Mammary epithelial cell (primary cell): ENCODE results near the gene LIPA.

ENCODE experiments used
- EZH2 ChIP-seq: IDR thresholded peaks from 2 replicates; pipeline ENCODE4 v1.6.1; 2012; ENCODE audit warnings: low read length, inconsistent platforms, borderline replicate concordance
- TF ChIP-seq, protein P1 (sequence below), 2 donors: IDR thresholded peaks in 1 of 2; conservative IDR thresholded peaks in 1 of 2; 2 replicates each; pipeline ENCODE4 v1.5.1; 2011 to 2012; ENCODE audit warnings: inconsistent platforms in 2 of 2, low read length in 2 of 2, mild to moderate bottlenecking in 2 of 2, control low read depth in 1 of 2, low read depth in 1 of 2; ENCODE audit not compliant: insufficient read depth in 1 of 2; ENCODE audit errors: extremely low read depth in 1 of 2

DNA sequence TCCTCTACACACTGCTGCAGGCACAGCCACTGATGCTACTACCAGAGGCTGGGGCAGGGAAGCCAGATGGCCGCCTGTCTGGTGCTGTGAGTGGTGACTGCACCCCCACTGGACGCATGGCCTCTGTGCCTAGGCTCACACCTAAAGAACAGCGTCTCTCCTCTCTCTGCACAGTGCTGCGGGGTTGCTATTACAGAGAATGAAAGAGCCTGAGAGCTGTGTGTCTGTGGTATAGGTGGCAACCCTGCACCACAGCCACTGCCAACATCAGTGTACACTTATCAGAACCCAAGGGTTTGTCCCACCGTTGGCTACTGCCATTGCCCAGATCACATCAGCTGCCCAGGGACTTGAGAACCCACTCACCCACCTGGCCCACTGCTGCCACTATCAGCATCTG lies 46.2 kb upstream of the LIPA start:
- TF ChIP-seq, protein P1, sequence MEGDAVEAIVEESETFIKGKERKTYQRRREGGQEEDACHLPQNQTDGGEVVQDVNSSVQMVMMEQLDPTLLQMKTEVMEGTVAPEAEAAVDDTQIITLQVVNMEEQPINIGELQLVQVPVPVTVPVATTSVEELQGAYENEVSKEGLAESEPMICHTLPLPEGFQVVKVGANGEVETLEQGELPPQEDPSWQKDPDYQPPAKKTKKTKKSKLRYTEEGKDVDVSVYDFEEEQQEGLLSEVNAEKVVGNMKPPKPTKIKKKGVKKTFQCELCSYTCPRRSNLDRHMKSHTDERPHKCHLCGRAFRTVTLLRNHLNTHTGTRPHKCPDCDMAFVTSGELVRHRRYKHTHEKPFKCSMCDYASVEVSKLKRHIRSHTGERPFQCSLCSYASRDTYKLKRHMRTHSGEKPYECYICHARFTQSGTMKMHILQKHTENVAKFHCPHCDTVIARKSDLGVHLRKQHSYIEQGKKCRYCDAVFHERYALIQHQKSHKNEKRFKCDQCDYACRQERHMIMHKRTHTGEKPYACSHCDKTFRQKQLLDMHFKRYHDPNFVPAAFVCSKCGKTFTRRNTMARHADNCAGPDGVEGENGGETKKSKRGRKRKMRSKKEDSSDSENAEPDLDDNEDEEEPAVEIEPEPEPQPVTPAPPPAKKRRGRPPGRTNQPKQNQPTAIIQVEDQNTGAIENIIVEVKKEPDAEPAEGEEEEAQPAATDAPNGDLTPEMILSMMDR (conservative IDR thresholded peaks at IDR 0.05 in 1 of 2, IDR thresholded peaks at IDR 0.05 in 1 of 2; ENCODE audit: extremely low read depth in 1 of 2, insufficient read depth in 1 of 2, low read depth in 1 of 2, low read length in 2 of 2): no peak
- no peak for TF ChIP-seq EZH2
